ENCODE measurements around the gene P3H4.

GRCh38 chr17:41844971-41845370 is 33.2 kb upstream of the P3H4 start:
- TF ChIP-seq, protein P1, sequence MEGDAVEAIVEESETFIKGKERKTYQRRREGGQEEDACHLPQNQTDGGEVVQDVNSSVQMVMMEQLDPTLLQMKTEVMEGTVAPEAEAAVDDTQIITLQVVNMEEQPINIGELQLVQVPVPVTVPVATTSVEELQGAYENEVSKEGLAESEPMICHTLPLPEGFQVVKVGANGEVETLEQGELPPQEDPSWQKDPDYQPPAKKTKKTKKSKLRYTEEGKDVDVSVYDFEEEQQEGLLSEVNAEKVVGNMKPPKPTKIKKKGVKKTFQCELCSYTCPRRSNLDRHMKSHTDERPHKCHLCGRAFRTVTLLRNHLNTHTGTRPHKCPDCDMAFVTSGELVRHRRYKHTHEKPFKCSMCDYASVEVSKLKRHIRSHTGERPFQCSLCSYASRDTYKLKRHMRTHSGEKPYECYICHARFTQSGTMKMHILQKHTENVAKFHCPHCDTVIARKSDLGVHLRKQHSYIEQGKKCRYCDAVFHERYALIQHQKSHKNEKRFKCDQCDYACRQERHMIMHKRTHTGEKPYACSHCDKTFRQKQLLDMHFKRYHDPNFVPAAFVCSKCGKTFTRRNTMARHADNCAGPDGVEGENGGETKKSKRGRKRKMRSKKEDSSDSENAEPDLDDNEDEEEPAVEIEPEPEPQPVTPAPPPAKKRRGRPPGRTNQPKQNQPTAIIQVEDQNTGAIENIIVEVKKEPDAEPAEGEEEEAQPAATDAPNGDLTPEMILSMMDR (IDR thresholded peaks at IDR 0.05; ENCODE audit: low read length) = no peak
- no peak for TF ChIP-seq EZH2phosphoT487 (IDR thresholded peaks at IDR 0.05; ENCODE audit: low read length)
- no peak for TF ChIP-seq EZH2 (optimal IDR thresholded peaks at IDR 0.05; ENCODE audit: low read depth, low read length)
